Pancreas (tissue), 10 donors: ENCODE data around the gene NEDD4. TPM values are rescaled to one million over a fixed set of nuclear protein-coding genes. Genes with fewer than 3 reads are reported as not detected.
"Not testable (repeated sequence)": the region's sequence is repeated elsewhere in the genome, so short reads cannot be mapped to it uniquely, and the experiment has no call there.

Experiments used
- ATAC-seq, 4 donors: fragments of 200-7000 bp; cut with Tn5 transposase; one replicate each; pipeline versions ENCODE4 v1.8.0 to v1.9.1; 2020; ENCODE audit warnings: mild to moderate bottlenecking in 4 of 4, moderate library complexity in 4 of 4
- DNase-seq, 6 donors: peaks; one replicate each; pipeline ENCODE4 v3.0.0-alpha.2; 2020
- FAIRE-seq: peaks from 2 replicates; lab custom pipeline; 2012; peaks lifted over from hg19 to GRCh38; lab: Jason Lieb, UNC
- H3K27ac ChIP-seq, 4 donors: fragments of 200-600 bp; sonication (generic); 1 replicate in 3 of 4; 2 replicates in 1 of 4; pipeline versions ENCODE4 v1.5.0 to v1.8.0; 2020
- H3K27me3 ChIP-seq, 4 donors: fragments of 200-600 bp; one replicate each; pipeline ENCODE4 v1.8.0; 2021
- H3K36me3 ChIP-seq, 3 donors: fragments of 200-600 bp; sonication (generic) in 1 of 3; one replicate each; pipeline versions ENCODE4 v1.5.0 to v1.8.0; 2020 to 2021
- H3K4me1 ChIP-seq, 3 donors: fragments of 200-600 bp; one replicate each; pipeline ENCODE4 v1.8.0; 2021
- H3K4me3 ChIP-seq, 4 donors: fragments of 200-600 bp; sonication (generic) in 2 of 4; one replicate each; pipeline versions ENCODE4 v1.5.0 to v1.8.0; 2020 to 2021
- H3K9me3 ChIP-seq, 4 donors: fragments of 200-600 bp; one replicate each; pipeline ENCODE4 v1.8.0; 2021
- WGBS, 2 donors: extraction: QIAGEN DNeasy Blood & Tissue Kit; methylation state at CpG; one replicate each; pipeline ENCODE4 v1.1.7; 2013; 5-methylcytosine and 5-hydroxymethylcytosine counted together
- intact Hi-C, 3 donors: fragments of 100-400 bp; cut with DNase I; formaldehyde crosslinking; loops; one replicate each; pipeline versions ENCODE4 v1.11.1 to v1.14.2; 2022
- polyA plus RNA-seq, 2 donors: library from polyadenylated mRNA; stranded (reverse); fragments of 200-250 nt; gene quantifications; one replicate each; pipeline ENCODE4 v1.2.3, GENCODE V29; 2013
- total RNA-seq, 6 donors: library from RNA; stranded (reverse); fragmentation: NEBNext Ultra II Directional in 4 of 6; extraction: Animal tissue kit (Norgen Biotek cat#: 25700) in 4 of 6; gene quantifications; one replicate each; pipeline versions ENCODE4 v1.2.1 to v1.2.4, GENCODE V29; 2021 to 2023
- TF ChIP-seq, protein P1 (sequence below), 4 donors: fragments of 200-600 bp; sonication (generic) in 3 of 4; IDR thresholded peaks; one replicate each; pipeline versions ENCODE4 v1.5.0 to v1.8.0; 2021; ENCODE audit warnings: antibody characterized with exemption in 4 of 4
- donor health status: healthy with polysubstance abuse.
- donor health status: DM: no; HTN: no; CAD: no; lungs with moderate emphysema.
- donor health status: DM: no; HTN: no; CAD: no.
- donor health status: control.
- donor health status: control.
- donor health status: Bipolar disorder and iron deficiency.
- donor health status: DM: yes; HTN: yes; CAD: no.
- donor health status: DM: no; HTN: no; CAD: no.
- donor health status: DM: no; HTN: no; CAD: no.
- donor health status: DM: yes; HTN: yes; CAD: no.

The NEDD4 gene
- total and polyA plus RNA-seq, 8 donors = 1.4 to 9.5 (median 4.6) TPM

DNA sequence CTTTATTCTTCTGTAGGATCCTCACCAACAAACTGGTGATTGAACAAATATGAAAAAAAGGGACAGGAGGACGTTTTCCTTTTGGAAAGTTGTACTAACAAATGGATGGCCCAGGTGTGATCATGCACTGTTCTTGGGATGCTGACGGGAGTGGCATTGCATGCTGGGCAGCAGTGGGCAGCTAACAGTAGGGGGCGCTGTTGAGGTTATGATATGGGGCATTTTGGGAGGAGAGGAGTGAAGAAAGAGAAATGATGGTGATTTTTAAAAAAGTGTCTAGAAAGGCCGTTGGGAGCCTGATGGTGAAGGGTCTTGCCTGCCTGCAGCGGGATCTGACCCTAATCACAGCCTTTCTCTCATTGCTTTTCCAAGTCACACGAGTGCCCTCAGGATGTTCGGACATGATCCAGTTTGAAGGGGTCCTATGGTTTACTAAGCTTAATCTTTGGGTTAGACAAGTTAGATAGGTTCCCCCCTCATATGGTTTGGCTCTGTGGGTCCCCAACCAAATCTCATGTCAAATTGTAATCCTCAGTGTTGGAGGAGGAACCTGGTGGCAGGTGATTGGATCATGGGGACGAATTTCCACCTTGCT is 204.2 kb downstream of the NEDD4 start:
- Histone ChIP-seq H3K4me3 (no peak overlapping the region), H3K4me1 (no peaks in the 10 kb centered on the region), H3K27me3 (no peaks in the 10 kb centered on the region), H3K36me3 (no peaks in the 10 kb centered on the region), H3K27ac (no peak overlapping the region), H3K9me3 (no peaks in the 10 kb centered on the region)
- intact Hi-C loops = no loop called here
- 70 to 71% methylated on average over 8 of the region's 8 CpGs for WGBS, 2 donors
- no peak for ATAC-seq
- FAIRE-seq = no peak
- TF ChIP-seq, protein P1, sequence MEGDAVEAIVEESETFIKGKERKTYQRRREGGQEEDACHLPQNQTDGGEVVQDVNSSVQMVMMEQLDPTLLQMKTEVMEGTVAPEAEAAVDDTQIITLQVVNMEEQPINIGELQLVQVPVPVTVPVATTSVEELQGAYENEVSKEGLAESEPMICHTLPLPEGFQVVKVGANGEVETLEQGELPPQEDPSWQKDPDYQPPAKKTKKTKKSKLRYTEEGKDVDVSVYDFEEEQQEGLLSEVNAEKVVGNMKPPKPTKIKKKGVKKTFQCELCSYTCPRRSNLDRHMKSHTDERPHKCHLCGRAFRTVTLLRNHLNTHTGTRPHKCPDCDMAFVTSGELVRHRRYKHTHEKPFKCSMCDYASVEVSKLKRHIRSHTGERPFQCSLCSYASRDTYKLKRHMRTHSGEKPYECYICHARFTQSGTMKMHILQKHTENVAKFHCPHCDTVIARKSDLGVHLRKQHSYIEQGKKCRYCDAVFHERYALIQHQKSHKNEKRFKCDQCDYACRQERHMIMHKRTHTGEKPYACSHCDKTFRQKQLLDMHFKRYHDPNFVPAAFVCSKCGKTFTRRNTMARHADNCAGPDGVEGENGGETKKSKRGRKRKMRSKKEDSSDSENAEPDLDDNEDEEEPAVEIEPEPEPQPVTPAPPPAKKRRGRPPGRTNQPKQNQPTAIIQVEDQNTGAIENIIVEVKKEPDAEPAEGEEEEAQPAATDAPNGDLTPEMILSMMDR (IDR thresholded peaks at IDR 0.05) = peak in 1 of 4 donors; percentile 22
- DNase-seq = no peak

DNA sequence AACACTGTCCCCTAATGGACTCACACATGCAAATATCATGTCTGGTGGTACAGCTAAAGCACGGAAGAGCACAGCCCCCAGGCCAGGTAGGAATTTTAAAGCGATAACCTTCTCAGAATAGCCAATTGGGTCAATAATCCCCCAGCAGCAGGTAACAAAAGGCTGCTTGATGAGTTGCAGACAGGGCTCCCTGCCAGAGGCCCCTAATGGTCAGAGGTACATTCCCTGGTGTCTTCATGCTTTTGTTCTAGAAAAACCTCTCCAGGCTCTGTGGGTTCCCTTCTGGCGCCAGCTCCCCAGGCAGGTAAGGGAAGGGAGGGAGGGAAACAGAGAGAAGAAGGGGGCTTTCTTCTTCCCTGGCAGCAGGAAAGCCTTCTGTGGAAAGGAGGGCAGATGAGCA is 207.1 kb downstream of the NEDD4 start:
- FAIRE-seq = no peak
- no peaks in the 10 kb centered on the region for H3K4me1 ChIP-seq
- no peak overlapping the region for H3K4me3 ChIP-seq
- WGBS, 2 donors = 53 to 57% methylated on average over 3 of the region's 3 CpGs
- no peak for ATAC-seq
- intact Hi-C loops = no loop called here
- H3K36me3 ChIP-seq = no peaks in the 10 kb centered on the region
- DNase-seq = no peak
- H3K9me3 ChIP-seq = no peaks in the 10 kb centered on the region
- no peaks in the 10 kb centered on the region for H3K27me3 ChIP-seq
- no peak overlapping the region for H3K27ac ChIP-seq
- TF ChIP-seq, protein P1 (IDR thresholded peaks at IDR 0.05) = no peak

DNA sequence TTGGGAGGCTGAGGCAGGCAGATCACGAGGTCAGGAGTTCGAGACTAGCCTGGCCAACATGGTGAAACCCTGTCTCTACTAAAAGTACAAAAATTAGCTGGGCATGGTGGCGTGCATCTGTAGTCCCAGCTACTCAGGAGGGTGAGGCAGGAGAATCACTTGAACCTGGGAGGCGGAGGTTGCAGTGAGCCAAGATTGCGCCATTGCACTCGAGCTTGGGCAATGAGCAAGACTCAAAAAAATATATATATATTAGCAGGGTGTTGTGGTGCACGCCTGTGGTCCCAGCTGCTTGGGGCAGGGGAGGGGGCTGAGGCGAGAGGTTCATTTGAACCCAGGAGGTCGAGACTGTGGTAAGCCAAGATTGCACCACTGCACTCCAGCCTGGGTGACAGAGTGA is 207.8 kb downstream of the NEDD4 start:
- FAIRE-seq, H3K36me3 ChIP-seq, H3K4me1 ChIP-seq, H3K27ac ChIP-seq, ATAC-seq, H3K27me3 ChIP-seq, H3K4me3 ChIP-seq, intact Hi-C loops, H3K9me3 ChIP-seq, DNase-seq: not testable (repeated sequence)
- 70 to 77% methylated on average over 9 of the region's 9 CpGs for WGBS, 2 donors

DNA sequence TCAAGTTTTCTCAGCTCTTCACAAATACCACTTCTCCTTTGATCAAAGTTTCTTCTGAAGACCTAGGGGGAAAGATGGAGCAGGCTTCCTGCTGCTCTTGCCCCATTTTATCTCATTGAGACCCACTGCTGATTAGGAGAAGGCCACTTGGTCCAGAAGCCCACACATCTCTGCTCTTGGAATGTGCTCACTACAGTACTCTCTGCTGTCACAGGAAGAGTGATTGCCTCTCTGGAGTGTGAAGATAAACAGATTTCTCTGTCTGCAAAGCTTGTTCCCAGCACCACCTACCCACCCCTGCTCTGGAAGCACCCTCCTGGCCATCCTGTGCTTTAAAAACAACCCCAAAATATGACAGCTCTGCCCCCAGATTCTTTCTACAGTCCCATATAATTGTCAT is 209.1 kb downstream of the NEDD4 start:
- Histone ChIP-seq H3K27me3 (no peaks in the 10 kb centered on the region), H3K4me1 (no peaks in the 10 kb centered on the region), H3K27ac (no peak overlapping the region), H3K4me3 (no peak overlapping the region), H3K36me3 (no peaks in the 10 kb centered on the region), H3K9me3 (no peaks in the 10 kb centered on the region)
- no peak for FAIRE-seq
- TF ChIP-seq, protein P1 (IDR thresholded peaks at IDR 0.05) = no peak
- ATAC-seq = no peak
- DNase-seq = no peak
- intact Hi-C loops = no loop called here

DNA sequence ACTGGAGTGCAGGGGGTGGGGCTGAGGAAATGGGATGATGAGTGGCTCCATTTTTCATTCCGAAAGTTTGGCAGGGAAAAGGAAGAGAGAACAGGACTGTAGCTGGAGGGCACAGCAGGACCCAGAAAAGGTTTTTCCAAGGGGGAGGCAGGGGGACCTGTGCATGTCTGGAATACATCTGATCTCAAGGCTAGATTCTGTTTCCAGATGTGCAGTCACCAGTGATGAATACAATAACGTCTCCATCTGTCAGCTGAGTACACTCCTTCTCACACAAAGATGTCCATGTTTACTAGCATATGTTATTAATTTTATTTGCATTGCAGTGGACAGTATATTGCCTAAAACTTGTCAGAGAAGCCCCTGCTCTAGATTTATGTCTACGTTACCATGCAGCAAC is 210.5 kb downstream of the NEDD4 start:
- Histone ChIP-seq H3K9me3 (no peaks in the 10 kb centered on the region), H3K27ac (no peak overlapping the region), H3K27me3 (no peaks in the 10 kb centered on the region), H3K4me1 (no peaks in the 10 kb centered on the region), H3K36me3 (no peaks in the 10 kb centered on the region), H3K4me3 (no peak overlapping the region)
- FAIRE-seq = no peak
- intact Hi-C loops = no loop called here
- 53 to 64% methylated on average over 3 of the region's 3 CpGs for WGBS, 2 donors
- DNase-seq = no peak
- TF ChIP-seq, protein P1 (IDR thresholded peaks at IDR 0.05) = no peak
- no peak for ATAC-seq
